GM18502 (cell line): ENCODE results near the gene DNAAF3.
"Not testable (repeated sequence)": the region's sequence is repeated elsewhere in the genome, so short reads cannot be mapped to it uniquely, and the experiment has no call there.

Experiments used
- ATAC-seq: cut with Tn5 transposase; IDR thresholded peaks from one replicate; pipeline ENCODE4 v1.9.1; 2021; ENCODE audit warnings: mild to moderate bottlenecking; ENCODE audit not compliant: unreplicated experiment, poor library complexity

The DNAAF3 gene

DNA sequence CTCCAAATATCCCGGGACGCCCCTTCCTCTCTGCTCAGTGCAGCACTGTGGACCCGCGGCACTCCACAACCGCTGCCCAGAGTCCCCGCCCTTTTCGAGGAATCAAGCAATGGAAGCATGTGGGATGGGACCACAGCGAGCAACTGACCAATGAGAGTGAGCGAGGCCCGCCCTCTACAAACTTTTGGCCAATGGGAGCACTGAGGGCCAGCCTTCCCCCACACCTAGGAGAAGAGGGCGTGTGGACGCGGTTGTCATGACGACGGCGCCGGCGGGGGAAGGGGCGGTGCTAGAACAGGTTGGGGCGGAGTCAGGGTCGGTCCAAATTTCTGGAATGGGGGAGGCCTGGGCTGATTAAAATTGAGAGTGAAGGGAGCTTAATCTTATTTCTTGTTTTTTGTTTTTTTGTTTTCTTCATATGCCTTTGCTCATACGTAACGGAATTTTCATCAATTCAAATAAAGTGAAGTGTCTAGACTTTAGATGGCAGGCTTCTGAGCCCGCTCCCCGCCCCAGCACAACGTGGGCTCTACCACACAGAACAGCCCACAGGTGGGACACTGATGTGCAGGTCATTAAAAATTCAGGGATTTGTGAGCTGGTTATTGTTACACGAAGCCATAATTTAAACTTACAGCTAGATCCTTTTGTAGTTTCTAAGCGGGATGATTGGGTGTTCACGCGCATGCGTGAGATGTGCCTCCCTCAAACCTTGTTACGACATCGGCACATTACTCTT, at the start of gene DNAAF3:
TSS of gene DNAAF3 (minus strand) at position 84 of the 739 bp plus-strand sequence. CDS start 200 bp downstream, outside the sequence.
- ATAC-seq = peak; percentile 86

- ATAC-seq = no peak
Measured at GRCh38 chr19:55213547-55213946, 47.1 kb upstream of the DNAAF3 start.

GRCh38 chr19:55212447-55212846, 46.0 kb upstream of the DNAAF3 start:
- ATAC-seq = no peak

GRCh38 chr19:55209693-55210472, 43.5 kb upstream of the DNAAF3 start:
- no peak for ATAC-seq

GRCh38 chr19:55208880-55209692, 42.7 kb upstream of the DNAAF3 start, which contains the start of gene PTPRH:
Gene PTPRH, minus strand, starts transcription at chr19:55209501. Its CDS starts 68 bp downstream, at chr19:55209433.
- no peak for ATAC-seq

GRCh38 chr19:55206664-55207500, 40.5 kb upstream of the DNAAF3 start:
- no peak for ATAC-seq

DNA sequence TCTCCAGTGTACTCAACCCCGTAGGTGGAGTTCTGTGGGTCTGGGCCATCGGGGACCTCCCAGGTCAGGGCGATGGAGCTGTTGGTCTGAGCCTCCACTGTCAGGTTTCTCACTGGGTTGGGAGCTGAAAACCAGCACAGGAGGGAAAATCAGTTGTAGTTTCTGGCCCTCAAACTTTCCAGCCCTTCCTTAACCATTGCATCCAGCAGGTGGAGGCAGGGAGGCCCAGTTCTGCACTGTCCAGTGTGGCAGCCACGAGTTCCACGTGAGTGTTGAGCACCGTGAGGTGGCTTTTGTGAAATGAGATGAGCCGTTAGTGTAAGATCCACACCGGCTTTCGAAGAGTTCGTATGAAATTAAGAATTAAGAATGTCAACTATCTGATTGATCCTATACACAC, 35.8 kb upstream of the DNAAF3 start:
- not testable (repeated sequence) for ATAC-seq

DNA sequence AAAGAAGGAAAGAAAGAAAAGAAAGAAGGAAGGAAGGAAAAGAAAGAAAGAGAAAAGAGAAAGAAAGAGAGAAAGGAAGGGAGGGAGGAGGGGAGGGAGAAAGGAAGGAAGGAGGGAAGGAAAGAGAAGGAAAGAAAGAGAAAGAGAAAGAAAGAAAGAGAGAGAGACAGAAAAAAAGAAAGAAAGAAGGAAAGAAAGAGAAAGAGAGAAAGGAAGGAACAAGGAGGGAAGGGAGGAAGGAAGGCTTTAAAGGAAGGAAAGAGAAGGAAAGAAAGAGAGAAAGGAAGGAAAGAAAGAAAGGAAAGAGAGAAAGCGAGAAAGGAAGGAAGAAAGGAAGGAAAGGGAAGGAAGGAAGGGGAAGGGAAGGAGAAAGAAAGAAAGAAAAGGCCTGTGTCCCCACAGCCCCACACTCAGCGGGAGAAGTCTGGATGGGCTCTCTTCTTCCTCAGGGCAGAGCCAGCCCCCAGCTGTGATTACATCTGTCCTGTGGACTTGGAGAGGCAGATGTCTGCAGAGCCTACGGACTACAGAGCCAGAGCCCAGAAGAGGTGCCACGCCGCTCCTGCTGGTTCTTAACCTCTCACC, 33.3 kb upstream of the DNAAF3 start:
- no peak for ATAC-seq

DNA sequence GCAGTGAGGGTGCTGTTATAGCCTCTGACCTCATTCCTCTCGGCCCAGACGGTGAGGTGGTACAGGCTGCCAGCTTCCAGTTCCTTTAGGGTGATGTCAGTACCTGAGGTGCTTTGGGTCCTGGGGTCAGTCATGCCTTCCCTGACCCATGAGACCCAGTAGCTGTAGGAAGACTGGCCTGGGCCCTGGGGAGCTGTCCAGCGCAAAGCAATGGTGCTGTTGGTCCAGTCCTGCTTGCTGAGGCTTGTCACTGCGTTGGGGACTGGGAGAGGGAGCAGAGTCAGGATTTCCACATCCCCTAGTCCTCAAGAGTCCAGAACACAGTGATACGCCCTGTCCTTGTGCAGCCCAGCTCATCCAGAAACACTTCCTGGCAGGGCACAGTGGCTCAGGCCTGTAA, 32.2 kb upstream of the DNAAF3 start:
- ATAC-seq = no peak

- no peak for ATAC-seq
Measured at GRCh38 chr19:55197528-55197927, 31.1 kb upstream of the DNAAF3 start.

- ATAC-seq = no peak
Measured at GRCh38 chr19:55196803-55197202, 30.4 kb upstream of the DNAAF3 start.

GRCh38 chr19:55193481-55193880, 27.1 kb upstream of the DNAAF3 start:
- ATAC-seq = no peak

- no peak for ATAC-seq
Measured at GRCh38 chr19:55189403-55189835, 23.0 kb upstream of the DNAAF3 start.

DNA sequence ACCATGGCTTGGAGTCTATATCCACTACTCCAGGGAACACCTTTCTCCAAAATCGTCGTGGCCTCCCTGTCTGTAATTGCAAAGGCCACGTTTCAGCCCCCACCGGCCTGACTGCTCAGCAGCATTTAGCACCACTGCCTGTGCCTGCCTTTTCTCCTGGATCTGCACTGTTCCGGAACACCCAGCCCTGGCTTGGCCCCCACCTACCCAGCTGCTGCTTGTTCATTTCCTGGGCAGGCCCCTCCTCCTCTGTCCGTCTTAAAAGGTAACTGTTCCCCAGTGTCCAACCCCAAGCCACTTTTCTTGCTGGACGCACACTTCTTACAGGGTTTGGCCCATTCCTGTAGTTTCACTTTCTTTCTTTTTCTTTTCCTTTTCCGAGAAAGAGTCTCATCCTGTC, 22.2 kb upstream of the DNAAF3 start:
- no peak for ATAC-seq

- ATAC-seq = no peak
Measured at GRCh38 chr19:55186080-55186479, 19.7 kb upstream of the DNAAF3 start.

- ATAC-seq = no peak
Measured at GRCh38 chr19:55181740-55182139, 15.3 kb upstream of the DNAAF3 start.

- ATAC-seq = no peak
Measured at GRCh38 chr19:55179606-55180484, 13.4 kb upstream of the DNAAF3 start, which contains the start of gene SYT5. Gene SYT5, minus strand, starts transcription at chr19:55180289. Its CDS starts 1,248 bp downstream, at chr19:55179041.
